NOMO-1 (cell line): ENCODE data around the gene TNFRSF11A.

ENCODE experiments used
- DNase-seq, 2 experiments: peaks; one replicate each; lab custom pipeline; 2025; ENCODE audit not compliant: unreplicated experiment in 2 of 2; lab: John Stamatoyannopoulos, UW

TNFRSF11A gene

DNA sequence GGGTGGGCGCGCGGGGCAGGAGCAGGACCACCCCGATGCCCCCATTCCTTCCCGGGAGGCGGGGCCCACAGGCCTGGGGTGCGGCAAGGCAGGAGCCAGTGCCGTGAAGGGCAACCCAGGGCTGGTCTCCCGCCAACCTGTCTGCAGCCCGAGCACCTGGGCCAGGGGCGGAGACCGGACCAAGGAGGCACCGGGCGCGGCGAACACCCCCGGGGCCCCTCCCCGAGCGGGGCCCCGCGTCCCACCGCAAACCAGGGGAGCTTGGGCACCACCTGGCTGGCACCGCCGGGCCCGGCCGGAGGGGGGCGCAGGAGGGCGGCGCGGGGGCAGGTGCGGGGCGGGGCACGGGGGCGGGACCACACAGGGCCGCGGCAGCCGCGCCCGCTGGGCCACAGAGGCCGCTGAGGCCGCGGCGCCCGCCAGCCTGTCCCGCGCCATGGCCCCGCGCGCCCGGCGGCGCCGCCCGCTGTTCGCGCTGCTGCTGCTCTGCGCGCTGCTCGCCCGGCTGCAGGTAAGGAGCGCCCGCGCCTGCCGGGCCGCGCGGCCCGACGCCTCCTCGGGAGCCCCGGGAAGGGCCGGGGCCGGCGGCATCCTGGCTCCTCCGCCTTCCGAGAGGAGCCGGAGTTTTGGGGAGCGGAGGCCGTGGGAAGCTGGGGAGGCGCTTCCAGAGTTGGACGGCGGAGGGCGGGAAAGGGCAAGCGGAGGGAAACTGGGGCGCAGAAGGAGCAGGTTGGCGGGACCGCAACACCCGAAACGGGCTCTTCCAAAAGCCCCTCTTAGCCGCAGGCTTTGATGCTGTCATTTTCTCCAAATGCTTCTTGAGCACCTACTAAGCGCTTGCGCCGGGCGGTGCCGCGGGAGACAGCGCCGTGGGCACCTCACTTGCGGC is at the start of gene TNFRSF11A:
TSS of gene TNFRSF11A (plus strand) at position 394 of the 889 bp plus-strand sequence. CDS start at position 437, 43 bp downstream.
- peak; percentile 11 to 63 for DNase-seq

DNA sequence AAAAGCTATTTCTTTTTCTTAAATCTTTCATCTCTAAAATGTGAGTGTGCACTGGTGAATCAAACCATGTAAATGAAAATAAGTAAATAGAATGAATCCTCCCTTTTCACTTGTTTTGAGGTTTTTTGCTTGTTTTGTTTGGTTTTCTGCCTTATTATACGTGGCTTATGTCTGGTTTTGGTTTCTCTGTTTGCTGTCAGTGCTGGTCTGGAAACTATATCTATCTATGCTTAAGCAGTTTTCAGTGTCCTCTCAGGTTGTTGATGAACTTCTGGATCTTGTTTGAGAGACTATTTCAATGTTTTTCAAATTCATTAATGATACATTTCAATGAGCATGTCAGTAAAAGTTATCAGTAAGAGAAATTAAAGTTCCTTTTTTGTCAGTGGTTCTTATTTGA is 48.1 kb upstream of the TNFRSF11A start:
- DNase-seq, result no peak

DNA sequence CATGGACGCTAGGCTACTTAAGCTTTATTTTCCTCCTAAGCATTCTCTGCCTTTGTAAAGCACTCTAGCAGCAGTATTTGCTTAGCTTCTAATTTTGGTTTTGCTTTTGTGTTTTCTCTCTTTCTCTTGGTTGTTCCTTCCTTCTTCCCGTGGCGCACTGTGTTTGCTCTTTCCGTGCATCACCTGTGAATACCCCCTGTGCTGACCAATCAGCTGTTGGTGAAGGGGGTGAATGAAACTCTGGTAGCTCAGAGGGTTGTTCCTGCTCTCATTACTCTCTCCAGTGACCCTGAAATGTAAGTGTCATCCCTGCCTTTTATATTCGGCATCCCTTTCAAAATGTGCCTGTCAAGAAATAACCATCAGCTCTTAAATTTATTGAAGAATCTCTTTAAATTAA is 45.5 kb upstream of the TNFRSF11A start:
- DNase-seq, result no peak

DNA sequence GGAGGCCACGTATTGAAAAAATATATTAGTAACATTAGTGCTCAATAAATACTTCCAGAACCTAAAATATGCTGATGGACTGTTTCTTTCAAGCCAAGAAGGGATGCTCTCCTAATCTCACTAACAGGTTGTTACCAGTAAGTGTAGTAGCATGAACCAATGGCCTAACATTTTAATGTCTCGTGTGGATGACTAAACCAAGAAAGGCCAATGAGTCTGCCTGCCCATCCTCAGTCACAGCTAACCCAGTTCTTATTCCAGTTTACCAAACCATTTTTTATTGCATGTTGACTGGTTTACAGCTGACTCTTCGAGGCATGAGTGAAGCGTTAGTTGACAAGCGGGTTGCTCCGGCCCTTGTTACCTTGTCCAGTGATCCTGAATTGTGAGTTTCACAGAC is 45.1 kb upstream of the TNFRSF11A start:
- no peak for DNase-seq

DNA sequence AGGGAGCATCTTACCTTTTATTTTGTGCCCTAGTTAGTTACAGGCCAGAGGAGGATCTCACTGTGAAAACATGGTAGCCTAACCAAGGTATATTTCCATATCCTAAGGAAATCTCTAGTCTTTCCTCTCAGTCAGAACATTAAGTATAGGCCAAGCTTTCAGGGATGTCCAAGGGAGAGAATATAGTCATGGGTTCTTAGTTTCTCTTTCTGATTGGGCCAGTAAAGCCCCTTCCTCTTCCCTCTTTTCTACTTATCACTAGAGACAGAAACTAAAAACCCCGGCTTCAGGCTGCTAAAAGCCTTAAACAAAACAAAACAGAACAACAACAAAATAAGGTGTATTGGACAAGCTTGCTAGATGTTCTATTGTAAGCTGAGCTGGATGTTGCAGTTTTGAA is 44.3 kb upstream of the TNFRSF11A start:
- DNase-seq, result no peak

DNA sequence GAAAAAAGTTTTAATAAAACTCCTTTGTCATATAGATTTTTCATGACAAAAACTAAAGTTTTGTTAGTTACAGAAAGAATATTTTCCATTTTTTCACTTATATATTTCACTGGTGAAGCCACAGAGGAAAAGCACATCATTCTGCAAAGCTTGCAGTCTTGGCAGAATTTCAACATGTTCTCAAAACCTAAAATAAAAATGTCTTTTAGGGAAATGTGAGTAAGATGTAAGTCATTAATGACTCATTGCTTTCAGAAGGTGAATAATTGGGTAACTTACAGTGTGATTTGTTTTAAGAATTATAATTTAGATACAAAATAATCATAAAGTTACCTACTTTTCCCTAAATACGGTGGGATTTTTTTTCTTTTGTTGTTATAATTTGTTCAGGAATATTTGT is 43.4 kb upstream of the TNFRSF11A start:
- DNase-seq, result peak; percentile 10 to 88

DNA sequence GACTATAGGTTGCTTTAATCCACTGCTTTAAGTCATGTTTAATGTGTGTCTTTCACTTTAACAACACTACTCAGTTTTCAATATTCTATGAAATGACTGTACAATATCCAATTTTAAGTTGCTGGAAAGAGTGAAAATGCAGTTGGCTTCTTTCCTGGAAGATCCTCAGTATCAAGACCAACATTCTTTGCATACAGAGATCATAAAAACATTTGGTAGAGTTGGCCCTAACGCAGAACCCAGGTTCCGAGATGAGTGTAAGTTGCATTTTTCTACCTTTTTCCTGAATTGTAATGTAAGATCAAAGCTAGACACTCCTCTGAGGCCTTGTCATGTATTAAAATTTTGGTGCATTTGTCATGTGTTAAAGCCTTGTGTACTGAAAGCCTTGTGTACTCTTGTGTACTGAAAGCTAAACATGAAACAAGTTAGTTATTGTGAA is 42.9 kb upstream of the TNFRSF11A start:
- no peak for DNase-seq

DNA sequence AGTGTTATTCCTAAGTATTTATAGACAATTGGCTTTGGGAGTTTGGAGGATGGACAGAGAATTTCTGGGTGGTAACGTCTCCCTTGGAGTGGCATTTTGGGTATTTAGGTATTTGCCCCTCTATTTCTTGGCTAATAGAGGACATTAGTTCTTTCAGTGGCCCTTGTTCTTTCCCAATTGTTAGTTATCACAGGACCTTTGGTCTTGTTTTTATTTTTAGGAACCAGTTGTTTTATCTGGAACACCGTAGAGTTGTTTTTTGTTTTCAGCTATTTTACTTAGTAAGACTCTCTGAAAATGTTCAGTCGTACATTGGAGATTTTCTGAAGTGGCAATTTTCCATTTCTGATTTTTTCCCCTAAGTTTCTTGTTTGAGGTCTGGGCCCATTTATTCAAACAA is 40.5 kb upstream of the TNFRSF11A start:
- no peak for DNase-seq

DNA sequence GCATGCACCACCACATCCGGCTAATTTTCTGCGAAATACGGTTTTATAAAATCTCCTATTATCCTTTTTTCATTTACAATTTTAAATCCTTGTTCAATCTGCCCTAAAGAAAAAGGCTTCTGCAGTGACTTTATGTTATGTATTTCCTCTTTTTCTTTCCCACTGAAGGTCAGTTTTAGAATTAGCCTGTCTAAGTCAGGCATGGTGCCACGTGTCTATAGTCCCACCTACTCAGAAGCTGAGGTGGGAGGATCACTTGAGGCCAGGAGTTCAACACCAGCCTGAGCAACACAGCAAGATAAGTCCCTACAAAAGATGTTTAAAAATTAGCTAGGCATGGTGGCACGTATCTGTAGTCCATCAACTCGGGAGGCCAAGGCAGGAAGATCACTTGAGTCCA is 39.8 kb upstream of the TNFRSF11A start:
- DNase-seq, result no peak

DNA sequence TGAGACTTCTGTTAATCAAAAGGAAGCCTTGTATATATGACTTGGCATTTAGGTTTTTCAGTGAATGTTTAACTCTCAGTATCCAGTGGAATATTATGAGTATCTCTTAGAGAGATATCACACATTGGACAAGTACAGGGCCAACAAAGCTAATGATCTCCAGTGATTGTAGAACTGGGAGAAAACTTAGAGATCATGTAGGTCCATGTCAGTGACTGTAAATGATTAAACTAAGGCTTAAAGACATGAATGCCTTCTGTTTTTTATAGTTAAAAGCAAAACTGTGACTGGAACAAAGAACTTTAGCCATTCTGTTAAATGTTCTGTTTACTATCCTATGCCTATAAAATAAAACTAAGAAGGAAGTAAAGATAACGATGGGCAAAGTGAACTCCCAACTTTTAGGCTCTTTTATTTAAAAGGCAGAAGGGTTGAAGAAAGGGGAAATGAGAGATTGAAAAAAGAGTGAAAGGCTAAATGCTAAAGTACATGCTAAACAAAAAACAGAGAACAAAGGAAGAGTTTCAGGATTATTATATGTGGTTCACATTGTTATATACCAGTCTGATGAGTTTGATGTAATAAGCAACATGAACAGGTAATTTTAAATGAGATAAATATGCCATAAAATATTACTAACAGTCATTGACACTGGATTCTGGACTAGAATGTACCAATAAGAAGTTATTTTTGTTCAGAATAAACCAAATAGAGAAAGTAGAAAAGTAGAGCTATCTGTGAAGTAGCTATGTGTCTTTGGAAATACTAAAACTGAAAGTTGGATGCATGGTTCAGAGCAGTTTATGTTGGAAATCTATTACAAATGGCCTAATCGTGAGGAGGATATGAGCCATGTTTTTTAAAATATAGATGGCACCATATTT is 37.1 kb upstream of the TNFRSF11A start:
- DNase-seq, result peak; percentile 6 to 47

DNA sequence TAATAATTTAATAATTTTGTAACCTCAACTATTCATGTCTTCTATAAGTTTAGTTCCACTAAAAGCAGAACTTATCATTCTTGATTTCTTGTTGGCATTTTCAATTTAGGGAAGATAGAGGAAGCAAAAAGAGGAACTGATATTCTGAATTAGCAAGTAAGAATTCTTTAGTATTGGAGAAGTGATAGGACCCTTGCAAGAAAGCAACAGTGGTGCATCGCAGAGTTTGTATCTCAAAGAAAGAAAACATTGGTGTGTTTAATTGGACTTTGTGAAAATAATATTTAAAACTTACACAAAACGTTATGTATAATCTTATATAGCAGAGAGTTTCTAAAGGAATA is 36.5 kb upstream of the TNFRSF11A start:
- DNase-seq, result peak; percentile 77 to 96

DNA sequence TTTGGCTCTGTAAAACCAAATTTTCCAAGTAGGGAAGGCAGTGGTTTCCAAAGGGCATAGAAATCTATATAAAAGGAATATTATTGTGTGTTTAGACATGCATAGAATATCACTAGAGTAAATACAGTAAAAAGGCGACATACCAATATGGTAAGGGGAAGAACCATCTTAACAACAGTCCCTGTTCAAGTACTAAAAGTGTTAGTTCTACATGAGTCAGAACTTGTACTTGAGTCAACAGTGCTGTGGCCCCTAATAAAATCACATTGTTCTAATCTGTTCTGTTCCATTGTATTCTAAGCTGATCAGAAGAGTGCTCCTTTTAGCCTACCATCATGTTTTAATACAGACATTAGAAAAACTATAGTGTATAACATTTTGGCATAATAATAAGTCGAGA is 36.1 kb upstream of the TNFRSF11A start:
- DNase-seq, result peak in 1 of 2 experiments; percentile 29

DNA sequence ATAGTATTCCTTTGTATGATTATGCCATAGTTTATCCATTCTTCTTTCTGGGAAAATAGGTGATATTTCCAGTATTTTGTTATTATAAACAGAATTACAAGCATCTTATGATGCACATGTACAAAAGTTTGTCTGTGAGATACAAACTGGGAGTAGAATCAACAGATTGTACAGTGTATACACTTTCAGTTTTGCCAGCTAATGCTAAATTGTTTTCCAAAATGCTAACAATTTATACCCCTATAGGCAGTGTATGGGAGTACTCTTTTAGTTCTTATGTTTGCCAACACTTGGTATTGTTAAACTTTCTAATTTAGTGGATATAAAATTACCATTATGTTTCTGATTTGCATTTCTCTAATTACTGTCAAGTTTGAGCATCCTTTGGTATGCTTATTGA is 31.0 kb upstream of the TNFRSF11A start:
- no peak for DNase-seq

DNA sequence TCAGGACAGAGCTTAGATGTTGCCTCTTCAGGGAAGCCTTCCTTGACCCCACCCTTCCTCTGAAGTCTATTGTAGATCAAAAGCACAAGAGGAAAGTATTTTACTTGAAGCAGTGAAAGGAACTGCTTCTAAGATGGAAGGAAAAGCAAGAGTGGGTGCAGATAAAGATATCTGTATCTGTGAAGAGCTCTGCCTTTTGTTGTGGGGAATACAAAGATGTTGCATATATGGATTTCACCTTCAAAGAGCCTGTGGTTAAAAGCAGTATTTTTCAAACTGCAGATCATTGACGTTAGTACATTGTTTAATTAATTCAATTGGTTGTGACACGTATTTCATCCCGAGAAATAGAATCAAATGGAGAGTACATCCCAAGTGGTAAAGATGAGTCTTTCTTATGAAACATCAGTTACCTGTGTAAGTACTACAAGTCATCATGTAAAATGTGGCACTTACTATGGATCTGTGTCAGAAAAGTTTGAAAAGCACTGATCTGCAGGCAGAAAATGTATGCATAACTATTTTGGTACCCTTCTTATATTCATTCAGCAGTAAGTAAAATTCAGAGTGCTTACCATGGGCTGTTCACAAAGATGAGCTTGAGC is 24.6 kb upstream of the TNFRSF11A start:
- DNase-seq, result no peak

DNA sequence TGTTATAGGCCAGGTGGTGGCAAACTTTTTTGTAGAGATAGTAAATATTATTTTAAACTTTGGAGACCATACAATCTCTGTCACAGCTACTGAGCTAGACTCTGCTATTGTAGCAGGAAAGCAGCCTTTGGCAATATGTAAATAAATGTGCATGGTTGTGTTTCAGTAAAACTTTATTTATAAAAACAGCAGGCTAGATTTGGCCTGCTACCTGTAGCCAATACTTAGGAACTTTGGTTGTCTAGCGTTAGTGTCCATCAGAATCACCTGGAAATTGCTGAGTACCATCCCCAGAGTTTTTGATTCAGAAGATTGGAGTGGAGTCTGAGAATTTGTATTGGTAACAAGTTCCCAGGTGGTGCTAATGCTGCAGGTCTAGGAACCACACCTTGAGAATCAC is 23.8 kb upstream of the TNFRSF11A start:
- no peak for DNase-seq

DNA sequence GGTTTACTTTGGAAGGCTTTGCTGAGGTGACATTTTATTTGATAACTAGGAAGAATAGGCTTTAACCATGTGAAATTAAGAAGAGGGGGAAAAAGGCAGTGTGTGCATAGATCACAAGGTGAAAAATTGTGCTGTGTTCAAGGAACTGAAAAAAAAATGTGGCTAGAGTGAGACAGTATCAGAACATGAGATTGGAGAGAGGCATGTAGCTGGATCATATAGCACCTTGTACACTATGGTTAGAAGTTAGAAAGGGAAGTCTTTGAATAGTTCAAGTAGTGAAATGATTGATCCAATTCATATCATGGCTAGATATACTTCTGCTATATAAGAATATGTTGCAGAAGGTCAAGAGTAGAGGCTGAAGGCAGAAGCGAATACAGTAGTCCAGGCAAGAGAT is 12.3 kb upstream of the TNFRSF11A start:
- no peak for DNase-seq

DNA sequence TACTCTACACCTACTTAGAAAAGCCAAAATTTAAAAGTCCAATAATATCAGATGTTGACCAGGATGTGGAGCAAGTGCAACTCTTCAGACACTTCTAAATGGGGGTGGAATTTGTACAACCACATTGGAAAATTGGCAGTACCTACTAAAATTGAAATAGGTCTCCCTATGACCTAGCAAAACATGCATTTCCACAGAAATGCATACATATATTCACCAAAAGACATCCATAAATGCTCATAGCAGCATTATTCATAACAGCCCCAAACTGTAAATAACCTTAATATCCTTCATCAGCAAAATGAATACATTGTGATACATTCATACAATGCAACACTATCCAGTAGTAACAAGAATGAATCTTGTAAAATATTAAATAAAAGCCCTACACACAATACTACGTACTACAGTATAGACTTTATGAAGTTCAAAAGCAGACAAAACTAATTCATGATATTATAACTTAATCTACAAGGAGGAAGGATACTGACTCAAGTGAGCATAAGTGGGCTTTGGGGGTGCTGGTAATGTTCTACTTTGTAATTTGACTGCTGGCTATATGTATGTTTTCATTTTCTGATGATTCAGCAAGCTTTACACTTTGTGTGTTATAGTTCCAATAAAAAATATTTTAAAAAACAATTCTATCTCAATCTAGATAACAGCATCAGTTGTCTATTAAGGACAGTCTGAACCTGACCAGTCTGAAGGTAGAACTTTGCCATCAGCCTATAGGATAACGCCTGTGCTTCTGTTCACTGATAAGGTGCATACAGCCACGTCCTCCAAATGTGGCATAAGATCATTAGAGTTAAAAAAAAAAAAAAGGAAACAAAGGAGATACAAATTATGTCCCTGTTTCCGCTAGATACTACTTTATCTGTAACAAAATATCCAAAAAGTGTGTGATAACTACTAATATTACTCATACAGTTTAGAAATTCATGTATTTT is 6.6 kb upstream of the TNFRSF11A start:
- no peak for DNase-seq

DNA sequence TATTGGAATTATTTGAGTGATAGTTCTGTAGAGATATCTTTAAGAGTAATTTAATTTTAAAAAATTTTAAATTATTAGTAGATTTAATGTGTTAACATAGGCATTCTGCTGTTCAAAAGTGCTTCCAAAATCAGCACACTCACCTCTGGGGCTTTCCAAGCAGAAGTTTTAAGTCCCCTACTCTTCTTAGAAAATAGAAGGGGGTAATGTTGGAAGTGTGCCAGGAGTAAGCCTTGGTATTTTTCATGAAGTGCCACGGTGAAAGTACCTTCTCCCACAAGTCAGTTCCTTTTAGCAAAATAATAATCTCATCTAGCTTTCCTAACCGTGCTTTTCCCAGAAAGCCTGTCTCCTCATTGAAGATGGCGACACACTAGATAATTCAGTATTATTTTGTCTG is 3.9 kb upstream of the TNFRSF11A start:
- no peak for DNase-seq

DNA sequence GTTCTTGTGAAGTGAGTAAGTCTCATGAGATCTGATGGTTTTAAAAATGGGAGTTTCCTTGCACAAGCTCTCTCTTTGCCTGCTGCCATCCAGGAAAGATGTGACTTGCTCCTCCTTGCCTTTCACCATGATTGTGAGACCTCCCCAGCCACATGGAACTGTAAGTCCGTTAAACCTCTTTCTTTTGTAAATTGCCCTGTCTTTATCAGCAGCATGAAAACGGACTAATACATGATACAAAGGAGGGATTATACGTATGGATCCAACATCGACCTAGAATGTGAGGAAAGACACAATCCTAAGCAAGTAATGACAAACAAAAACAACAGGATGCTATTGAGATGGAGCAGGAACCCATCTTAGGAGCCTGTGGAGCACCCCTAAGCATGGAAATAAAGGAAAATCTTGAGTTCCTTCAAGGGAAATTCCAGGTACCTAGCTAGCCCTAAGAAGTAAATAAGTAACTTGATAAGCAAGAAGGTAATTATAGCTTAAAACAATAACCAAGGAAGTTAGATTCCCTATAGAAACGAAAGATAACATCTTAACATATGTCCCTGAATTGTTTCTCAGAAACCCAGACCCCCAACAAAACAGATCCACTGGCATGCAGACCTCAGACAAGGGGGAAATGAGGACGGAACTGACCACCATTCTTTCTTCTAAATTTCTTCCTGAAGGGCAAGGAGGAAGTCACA is 1.5 kb upstream of the TNFRSF11A start:
- no peak for DNase-seq
